Activated CD4-positive, alpha-beta T cell treated with anti-CD3 and anti-CD28 coated beads, Interleukin-2, amount 10 ng/mL, durations not matched to agents 24 days and 14 days (primary cell): Measurements from ENCODE around the gene FSIP2. TPM values are rescaled to one million over a fixed set of nuclear protein-coding genes. Genes with fewer than 3 reads are reported as not detected.

Experiments used
- DNase-seq: peaks from one replicate; pipeline ENCODE4 v3.0.0; 2022
- H3K27ac Mint-ChIP-seq: one replicate; pipeline ENCODE4 v1.8.0; 2022; ENCODE audit warnings: mild to moderate bottlenecking, mixed read lengths
- H3K27me3 Mint-ChIP-seq: one replicate; pipeline ENCODE4 v1.8.0; 2022; ENCODE audit warnings: mixed read lengths
- H3K36me3 Mint-ChIP-seq: one replicate; pipeline ENCODE4 v1.8.0; 2022; ENCODE audit warnings: low read depth, mild to moderate bottlenecking, mixed read lengths
- H3K4me1 Mint-ChIP-seq: one replicate; pipeline ENCODE4 v1.8.0; 2021; ENCODE audit warnings: mixed read lengths
- H3K4me3 Mint-ChIP-seq: one replicate; pipeline ENCODE4 v1.8.0; 2022; ENCODE audit warnings: mild to moderate bottlenecking, moderate library complexity, mixed read lengths
- H3K9me3 Mint-ChIP-seq: one replicate; pipeline ENCODE4 v1.8.0; 2021; ENCODE audit warnings: mixed read lengths
- intact Hi-C: fragments of 100-400 bp; cut with micrococcal nuclease; formaldehyde crosslinking; loops from one replicate; pipeline ENCODE4 v1.15.1; 2023
- total RNA-seq: library from RNA; stranded (reverse); gene quantifications from 2 replicates; pipeline ENCODE4 v1.2.3, GENCODE V29; 2022

FSIP2 gene, protein sequence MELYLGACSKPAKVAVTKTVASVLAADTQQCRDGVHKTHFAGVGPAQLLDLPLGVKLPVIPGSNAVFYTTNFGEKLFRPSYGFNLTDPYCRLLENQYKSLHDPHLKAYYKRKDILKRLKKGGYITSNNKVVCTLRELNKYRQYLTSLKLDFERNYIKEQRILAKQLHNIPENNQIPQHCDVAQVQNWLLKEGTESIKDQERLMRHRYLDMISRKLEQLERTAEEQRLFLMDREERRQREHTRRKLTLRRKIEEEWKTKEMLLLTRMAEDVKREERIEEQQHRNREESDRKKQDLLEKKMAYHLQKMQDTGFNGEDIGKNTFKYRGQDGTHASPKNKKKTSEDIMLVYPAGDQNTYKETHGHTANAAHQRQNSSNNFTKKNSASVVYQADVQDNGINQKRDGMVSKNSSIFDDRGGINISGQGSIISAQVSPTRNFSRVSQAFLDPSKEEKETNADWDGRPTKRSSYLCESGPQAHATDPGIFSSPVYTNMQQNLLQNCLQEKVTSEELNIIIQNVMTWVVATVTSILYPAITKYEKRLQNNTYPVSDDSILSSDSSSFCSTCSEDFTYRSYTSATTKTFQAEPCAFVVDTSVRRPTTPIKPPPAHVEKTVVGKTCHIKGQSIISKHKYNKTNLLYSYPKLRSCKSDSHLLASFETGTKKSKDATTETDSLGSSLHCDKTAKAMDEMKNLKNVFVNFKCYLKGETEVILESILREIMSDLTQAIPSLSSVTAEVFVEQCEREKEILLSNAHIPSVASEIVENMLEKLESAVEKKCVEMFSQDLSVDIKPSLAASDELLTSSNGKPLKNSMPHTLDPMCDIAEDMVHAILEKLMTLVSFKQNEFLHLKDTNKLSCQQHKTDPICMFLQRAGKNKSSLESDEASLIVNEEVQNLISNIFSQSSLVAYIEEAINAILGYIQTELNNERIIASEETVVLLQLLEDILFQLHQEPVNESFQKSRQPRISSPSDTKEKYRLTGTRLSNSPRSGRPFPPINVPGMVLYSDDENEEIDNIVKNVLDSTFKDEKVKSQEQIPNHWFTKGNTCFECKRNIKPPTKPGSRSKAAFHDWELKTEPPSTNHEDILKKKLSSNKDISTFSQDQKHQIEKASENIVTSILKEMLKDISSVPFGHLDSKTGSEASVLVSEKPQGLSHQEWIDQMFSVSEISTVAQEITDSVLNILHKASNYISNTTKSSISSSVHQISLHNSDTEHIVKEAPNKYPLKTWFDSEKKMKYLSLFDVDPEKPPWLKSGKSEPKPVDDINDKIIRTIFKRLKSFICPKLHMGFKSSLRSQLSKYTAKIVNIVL (N-terminal part only)
- total RNA-seq, result 0.12 and 0.21 TPM in 2 replicates

DNA sequence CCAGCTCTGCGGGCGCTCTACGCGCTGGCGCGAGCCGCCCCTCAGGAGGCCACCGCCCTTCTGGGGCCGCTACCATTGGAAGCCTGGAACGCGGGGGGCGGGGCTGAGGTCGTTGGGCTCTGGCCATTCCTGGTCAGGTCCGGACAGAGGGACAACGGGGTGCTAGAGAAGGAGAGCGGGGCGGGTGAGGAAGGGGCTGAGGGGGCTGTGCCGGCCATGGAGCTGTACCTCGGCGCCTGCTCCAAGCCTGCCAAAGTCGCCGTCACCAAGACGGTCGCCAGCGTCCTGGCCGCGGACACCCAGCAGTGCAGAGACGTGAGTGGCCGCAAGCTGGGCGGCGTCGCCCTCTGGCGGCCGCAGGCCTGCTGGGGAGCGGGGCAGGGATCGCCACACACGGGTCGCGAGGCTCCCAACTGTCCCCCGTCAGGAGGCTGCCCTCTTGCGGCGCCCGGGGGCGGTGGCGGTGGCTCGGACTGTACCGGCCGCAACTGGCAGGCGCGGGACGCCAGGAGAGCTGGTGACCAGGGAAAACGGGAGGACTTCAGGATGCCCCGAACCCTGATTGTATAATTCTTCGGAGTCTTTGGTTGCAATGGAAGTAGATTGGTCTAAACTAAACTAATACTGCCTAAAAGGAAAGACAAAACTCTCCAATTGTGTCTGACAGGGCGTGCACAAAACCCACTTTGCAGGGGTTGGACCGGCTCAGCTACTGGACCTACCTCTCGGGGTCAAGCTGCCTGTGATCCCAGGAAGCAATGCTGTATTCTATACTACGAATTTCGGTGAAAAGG is at the start of gene FSIP2:
Gene FSIP2, plus strand, starts transcription at position 126 of the 794 bp plus-strand sequence. Its CDS starts 91 bp downstream, at position 217.
- H3K27me3 Mint-ChIP-seq, result peaks cover 7% of the 10 kb centered on the region
- H3K9me3 Mint-ChIP-seq, result no peaks in the 10 kb centered on the region
- peak; percentile 81 for DNase-seq
- no peaks in the 10 kb centered on the region for H3K4me1 Mint-ChIP-seq
- H3K4me3 Mint-ChIP-seq, result no peak within 1 kb of the TSS
- no peaks in the 10 kb centered on the region for H3K36me3 Mint-ChIP-seq
- intact Hi-C loops, result no loop called here
- H3K27ac Mint-ChIP-seq, result no peak within 1 kb of the TSS

DNA sequence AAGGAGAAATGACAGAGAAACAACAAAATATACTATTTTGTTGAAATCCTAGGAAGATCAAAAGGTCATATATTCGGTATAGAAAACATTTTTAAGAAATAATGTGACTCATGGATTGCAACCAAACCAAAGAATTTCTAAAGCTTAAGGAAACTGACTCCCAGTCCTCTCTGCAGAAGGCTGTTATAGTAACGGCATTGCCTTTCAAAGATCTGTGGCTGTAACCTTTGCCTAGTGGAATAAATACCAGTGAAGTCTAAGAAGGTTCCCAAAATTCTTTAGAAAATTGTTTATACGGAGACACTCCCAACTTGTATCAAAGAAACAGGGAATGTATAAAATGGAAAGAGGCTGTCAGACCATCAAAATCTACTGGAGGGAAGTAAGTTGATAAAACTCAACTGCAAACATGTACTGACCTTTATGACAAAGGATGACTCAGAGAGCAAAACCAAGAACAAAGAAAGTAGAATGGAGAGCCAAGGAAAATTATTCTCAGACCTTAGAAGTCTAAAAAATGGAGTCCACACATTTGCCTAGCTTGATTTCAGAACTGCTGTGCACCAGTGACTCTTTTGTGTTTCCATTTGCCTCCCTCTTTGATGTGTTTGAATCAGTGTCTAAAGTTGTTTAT is 48.6 kb upstream of the FSIP2 start:
- H3K4me3 Mint-ChIP-seq, result no peak overlapping the region
- H3K27me3 Mint-ChIP-seq, result no peaks in the 10 kb centered on the region

DNA sequence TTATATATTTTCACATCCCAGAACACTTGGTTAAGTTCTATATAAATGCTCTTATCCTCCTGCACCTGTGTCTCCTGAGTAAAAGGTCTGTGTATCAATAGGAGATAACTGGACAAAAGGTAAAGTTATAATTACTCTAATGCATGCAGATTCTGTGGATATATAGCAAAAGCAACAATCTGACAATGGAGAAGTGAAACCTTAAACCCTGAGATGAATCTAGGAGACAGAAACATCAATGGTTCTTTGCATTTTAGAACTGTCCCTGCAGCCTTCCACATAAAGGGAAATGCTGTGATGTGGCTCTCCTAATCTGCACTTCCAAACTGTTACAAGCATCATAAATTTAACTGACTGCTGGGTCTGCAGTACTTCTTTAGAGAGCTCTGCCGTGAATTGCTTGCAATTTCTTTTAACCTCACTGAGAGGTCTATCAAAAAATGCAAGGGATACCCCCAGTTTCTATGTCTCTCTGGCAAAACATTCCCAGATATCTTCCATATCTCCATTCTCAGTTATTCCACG is 42.8 kb upstream of the FSIP2 start:
- Mint-ChIP-seq H3K4me1 (no peaks in the 10 kb centered on the region), H3K9me3 (no peaks in the 10 kb centered on the region), H3K27me3 (no peaks in the 10 kb centered on the region), H3K27ac (no peak overlapping the region), H3K36me3 (no peaks in the 10 kb centered on the region), H3K4me3 (no peak overlapping the region)
- DNase-seq, result no peak
- intact Hi-C loops, result no loop called here

More for the DNA sequence above, 48.6 kb upstream of the FSIP2 start:
- no peak for DNase-seq
- Mint-ChIP-seq H3K36me3 (no peaks in the 10 kb centered on the region), H3K4me1 (no peaks in the 10 kb centered on the region), H3K9me3 (peaks cover 4% of the 10 kb centered on the region), H3K27ac (no peak overlapping the region)
- intact Hi-C loops, result no loop called here

DNA sequence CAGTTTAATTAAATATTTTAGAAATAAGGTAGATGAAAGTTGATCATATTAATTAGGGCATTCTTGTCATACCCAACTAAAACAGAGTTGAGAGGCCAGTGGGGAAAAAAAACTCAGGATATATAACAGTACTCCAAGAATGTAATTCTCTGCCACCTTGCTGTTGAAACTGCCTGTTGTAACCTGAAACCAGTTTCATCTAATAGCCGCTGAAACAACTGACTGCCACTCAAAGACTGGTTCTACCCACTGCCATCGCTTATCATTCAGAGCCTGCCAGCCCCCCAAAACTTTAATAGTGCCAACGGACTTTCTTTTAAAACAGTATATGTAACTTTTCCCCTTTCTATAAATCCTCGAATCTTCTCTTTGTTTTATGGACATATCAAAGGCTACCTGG is 37.7 kb upstream of the FSIP2 start:
- Mint-ChIP-seq H3K36me3 (no peaks in the 10 kb centered on the region), H3K4me3 (no peak overlapping the region), H3K9me3 (no peaks in the 10 kb centered on the region), H3K27ac (no peak overlapping the region), H3K27me3 (no peaks in the 10 kb centered on the region), H3K4me1 (no peaks in the 10 kb centered on the region)
- intact Hi-C loops, result no loop called here
- no peak for DNase-seq

DNA sequence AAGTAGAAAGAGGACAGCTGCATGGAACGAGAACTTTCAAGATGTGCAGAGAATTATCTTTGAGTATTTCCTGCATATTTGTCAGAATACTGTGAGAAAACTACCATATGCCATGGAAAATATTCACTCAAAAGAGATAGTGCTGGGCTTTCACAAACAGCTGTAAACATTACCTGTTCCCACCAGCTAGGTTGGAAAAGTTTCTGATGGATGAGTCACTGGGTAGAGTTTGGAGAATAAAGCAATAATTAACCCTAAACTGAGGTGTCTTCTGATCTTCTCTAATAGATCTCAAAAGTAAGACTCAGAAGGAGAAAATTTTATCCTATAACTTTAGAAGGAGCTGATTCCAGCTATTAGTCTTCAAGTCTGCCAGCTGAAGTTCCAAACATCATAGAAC is 3.9 kb upstream of the FSIP2 start:
- no peak for DNase-seq
- no peak overlapping the region for H3K27ac Mint-ChIP-seq
- intact Hi-C loops, result no loop called here
- H3K27me3 Mint-ChIP-seq, result peaks cover 7% of the 10 kb centered on the region
- no peaks in the 10 kb centered on the region for H3K9me3 Mint-ChIP-seq
- H3K36me3 Mint-ChIP-seq, result no peaks in the 10 kb centered on the region
- H3K4me3 Mint-ChIP-seq, result no peak overlapping the region
- no peaks in the 10 kb centered on the region for H3K4me1 Mint-ChIP-seq

DNA sequence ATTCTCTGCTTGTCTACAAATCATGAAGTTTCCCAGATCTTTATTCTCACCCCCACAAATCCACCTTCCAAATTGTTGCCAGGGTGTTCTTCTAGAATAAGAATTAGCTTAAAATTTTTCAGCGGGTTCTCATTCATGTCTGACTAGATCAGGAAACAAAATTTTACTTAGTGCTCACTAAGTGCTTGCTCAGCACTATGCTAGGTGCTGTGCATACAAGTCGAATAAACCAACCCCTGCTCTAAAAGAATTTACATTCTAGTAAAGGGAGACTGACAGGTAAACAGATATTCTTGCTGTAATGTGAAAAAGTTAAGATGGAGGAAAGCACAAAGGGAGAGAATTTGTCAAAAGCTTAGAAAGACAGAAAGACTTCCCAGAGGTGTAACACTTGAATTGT is 2.4 kb upstream of the FSIP2 start:
- no peaks in the 10 kb centered on the region for H3K4me1 Mint-ChIP-seq
- no peak for DNase-seq
- no peaks in the 10 kb centered on the region for H3K36me3 Mint-ChIP-seq
- no peak overlapping the region for H3K27ac Mint-ChIP-seq
- H3K27me3 Mint-ChIP-seq, result peaks cover 7% of the 10 kb centered on the region
- H3K4me3 Mint-ChIP-seq, result no peak overlapping the region
- no peaks in the 10 kb centered on the region for H3K9me3 Mint-ChIP-seq
- intact Hi-C loops, result no loop called here

DNA sequence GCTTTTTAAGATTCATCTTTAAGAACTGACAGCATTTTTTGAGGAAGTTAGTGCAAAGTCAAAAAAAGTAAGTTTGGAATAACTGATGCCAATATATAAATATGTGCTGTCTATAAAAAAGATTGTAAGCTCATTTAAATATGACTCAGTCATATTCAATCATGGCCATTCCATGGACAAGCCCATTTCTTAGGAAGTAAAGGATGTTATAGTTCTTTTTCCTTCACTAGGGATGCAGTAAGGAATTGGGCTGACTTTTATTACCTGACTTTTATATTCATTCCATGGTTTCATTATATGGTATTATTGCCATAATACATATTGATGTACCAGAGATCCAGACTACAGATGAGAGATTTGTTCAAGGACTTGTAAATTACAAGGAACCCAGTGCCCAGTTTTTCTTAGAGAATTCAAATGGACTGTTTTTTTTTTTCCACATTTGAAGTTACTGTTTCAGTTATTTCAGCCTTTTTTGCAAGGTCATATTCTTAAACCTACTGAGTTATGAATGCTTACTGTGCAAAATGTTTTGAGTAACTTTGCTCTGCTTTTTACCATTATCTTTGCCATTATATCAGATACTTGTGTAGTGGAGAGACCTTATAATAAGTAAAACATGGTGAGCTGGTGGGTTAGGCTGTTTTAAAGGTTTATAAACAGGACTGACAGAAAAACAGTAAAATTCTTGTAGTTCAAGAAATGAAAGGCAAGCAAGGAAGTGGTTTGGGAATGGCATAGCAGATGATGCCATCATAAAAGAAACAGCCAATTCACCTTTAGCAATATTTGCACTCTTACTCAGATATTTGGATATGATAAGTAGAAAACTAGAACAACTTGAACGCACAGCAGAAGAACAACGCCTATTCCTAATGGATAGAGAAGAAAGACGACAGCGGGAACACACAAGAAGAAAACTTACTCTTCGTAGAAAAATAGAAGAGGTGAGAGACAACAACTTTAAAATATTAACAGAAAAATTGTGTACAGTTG is 7.6 kb downstream of the FSIP2 start:
- Mint-ChIP-seq H3K4me1 (no peaks in the 10 kb centered on the region), H3K4me3 (no peak overlapping the region), H3K27ac (no peak overlapping the region), H3K36me3 (no peaks in the 10 kb centered on the region), H3K9me3 (no peaks in the 10 kb centered on the region), H3K27me3 (no peaks in the 10 kb centered on the region)
- DNase-seq, result no peak
- intact Hi-C loops, result no loop called here

DNA sequence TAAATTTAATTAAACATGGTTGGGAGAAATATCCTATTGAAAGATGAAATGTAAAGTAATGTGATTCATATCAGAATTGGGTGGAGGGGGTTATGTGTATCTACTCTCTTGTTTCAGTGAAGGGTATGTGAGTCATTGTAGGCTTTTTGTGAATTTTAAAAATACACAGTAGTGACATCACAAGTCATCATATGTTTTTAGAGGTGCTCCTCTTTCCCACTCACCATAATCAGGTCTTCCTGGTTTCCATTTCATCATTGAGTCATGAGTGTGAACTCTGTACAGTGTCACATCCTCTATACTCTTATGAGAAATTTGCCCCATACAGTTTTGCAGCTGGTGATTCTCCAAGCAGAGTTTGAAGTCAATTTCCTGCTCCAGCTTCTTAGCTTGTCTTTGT is 18.8 kb downstream of the FSIP2 start:
- H3K4me3 Mint-ChIP-seq, result no peak overlapping the region
- intact Hi-C loops, result no loop called here
- no peak overlapping the region for H3K27ac Mint-ChIP-seq
- H3K36me3 Mint-ChIP-seq, result no peaks in the 10 kb centered on the region
- no peaks in the 10 kb centered on the region for H3K4me1 Mint-ChIP-seq
- H3K9me3 Mint-ChIP-seq, result no peaks in the 10 kb centered on the region
- no peaks in the 10 kb centered on the region for H3K27me3 Mint-ChIP-seq
- no peak for DNase-seq

DNA sequence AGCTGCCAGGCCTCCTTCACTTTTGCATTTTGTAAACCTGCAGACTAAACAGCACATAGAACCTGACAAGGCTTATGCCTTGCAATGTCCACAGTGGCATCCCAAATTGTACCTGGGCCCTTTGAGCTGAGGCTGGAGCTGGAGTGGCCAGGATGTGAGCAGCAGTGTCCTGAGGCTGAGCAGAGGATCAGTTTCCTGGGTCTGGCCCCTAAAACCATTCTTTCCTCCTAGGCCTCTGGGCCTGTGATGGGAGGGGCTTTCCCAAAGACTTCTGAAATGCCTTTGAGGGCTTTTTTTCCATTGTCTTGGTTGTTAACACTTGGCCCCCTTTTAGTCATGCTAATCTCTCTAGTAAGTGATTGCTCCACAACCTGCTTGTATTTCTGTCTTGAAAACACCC is 32.8 kb downstream of the FSIP2 start:
- H3K27ac Mint-ChIP-seq, result no peak overlapping the region
- H3K27me3 Mint-ChIP-seq, result no peaks in the 10 kb centered on the region
- intact Hi-C loops, result no loop called here
- DNase-seq, result no peak
- no peaks in the 10 kb centered on the region for H3K4me1 Mint-ChIP-seq
- H3K9me3 Mint-ChIP-seq, result peaks cover 18% of the 10 kb centered on the region
- no peak overlapping the region for H3K4me3 Mint-ChIP-seq
- no peaks in the 10 kb centered on the region for H3K36me3 Mint-ChIP-seq

DNA sequence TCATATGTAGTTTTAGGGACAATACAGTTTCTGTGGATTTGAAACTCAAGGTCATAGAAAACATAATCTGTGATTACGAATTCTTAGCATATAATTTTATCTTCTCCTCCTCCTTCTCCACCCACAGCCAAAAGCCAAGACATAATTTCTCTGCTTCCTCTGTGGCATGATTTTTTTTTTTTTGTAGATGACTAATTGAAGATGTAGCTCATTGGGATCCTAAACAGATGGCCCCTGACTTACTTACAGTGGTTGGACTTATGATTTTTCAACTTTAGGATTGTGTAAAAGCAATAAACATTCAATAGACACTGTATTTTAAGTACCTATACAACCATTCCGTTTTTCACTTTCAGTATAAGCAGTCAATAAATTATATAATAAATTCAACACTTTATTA is 42.3 kb downstream of the FSIP2 start:
- H3K36me3 Mint-ChIP-seq, result no peaks in the 10 kb centered on the region
- H3K4me3 Mint-ChIP-seq, result no peak overlapping the region
- H3K9me3 Mint-ChIP-seq, result no peaks in the 10 kb centered on the region
- no peak overlapping the region for H3K27ac Mint-ChIP-seq
- H3K4me1 Mint-ChIP-seq, result no peaks in the 10 kb centered on the region
- intact Hi-C loops, result no loop called here
- no peak for DNase-seq
- H3K27me3 Mint-ChIP-seq, result no peaks in the 10 kb centered on the region

DNA sequence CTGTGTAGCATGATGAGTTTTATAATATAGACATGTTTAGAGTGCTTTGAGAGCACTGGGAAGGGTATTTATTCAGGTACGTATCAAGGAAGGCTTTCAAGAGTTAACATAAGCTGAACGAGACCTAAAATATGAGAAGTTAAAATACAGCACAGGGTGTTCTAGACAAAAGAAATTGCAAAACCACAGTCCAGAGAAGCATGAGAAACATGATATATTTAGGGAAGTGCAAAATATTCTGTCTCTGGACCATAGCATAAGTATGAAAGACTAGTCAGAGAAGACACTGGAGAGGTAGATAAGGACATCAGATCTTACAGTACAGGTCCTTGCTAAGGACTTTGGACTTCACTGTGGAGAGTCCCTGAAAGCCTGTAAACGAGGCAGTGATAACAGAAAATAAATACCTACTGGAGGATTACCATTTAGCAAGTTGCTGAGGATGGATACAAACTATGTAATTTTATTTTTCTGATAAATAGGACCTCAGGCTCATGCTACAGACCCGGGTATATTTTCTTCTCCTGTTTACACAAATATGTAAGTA is 43.7 kb downstream of the FSIP2 start:
- Mint-ChIP-seq H3K27me3 (no peaks in the 10 kb centered on the region), H3K27ac (no peak overlapping the region), H3K4me1 (no peaks in the 10 kb centered on the region), H3K4me3 (no peak overlapping the region), H3K36me3 (no peaks in the 10 kb centered on the region), H3K9me3 (no peaks in the 10 kb centered on the region)
- no peak for DNase-seq
- intact Hi-C loops, result no loop called here
